IMR-90 (cell line): ENCODE data around the gene MAPKAP1. TPM values are rescaled to one million over a fixed set of nuclear protein-coding genes. Genes with fewer than 3 reads are reported as not detected.

Experiments
- ATAC-seq: fragments of 200-7000 bp; cut with Tn5 transposase; 2 replicates; pipeline ENCODE4 v1.9.1; 2020; ENCODE audit warnings: low read depth, mild to moderate bottlenecking, moderate library complexity
- BruUV-seq: library from RNA; stranded (reverse); fragments of 400-500 nt; replicated peaks from 2 replicates; lab custom pipeline; 2021; lab: Mats Ljungman, UMichigan
- CTCF ChIA-PET: fragments of 300-600 bp; formaldehyde crosslinking; extraction: SDS; loops from one replicate; lab custom pipeline; 2021; ENCODE audit warnings: antibody characterized with exemption; lab: Yijun Ruan, JAX
- POLR2A ChIA-PET: fragments of 300-600 bp; sonication (Branson Sonifier 250); formaldehyde crosslinking; loops from one replicate; lab custom pipeline; 2022; ENCODE audit warnings: antibody characterized with exemption; ENCODE audit not compliant: unreplicated experiment; lab: Charles Lee
- DNase-seq: peaks from one replicate; pipeline ENCODE4 v3.0.0; 2013
- H2AFZ ChIP-seq: replicated peaks from 2 replicates; pipeline ENCODE3; 2013; ENCODE audit warnings: low read length, mild to moderate bottlenecking; ENCODE audit not compliant: poor library complexity
- H2AK5ac ChIP-seq: 2 replicates; pipeline ENCODE4 v1.6.1; 2013; ENCODE audit warnings: low read depth, low read length, inconsistent platforms
- H2AK9ac ChIP-seq: replicated peaks from 2 replicates; pipeline ENCODE3; 2013; ENCODE audit warnings: mild to moderate bottlenecking, low read depth, low read length, moderate library complexity; ENCODE audit not compliant: poor library complexity
- H2BK120ac ChIP-seq: 2 replicates; pipeline ENCODE4 v1.6.1; 2013; ENCODE audit warnings: low read depth, low read length, inconsistent platforms
- H2BK15ac ChIP-seq: 3 replicates; pipeline ENCODE4 v1.6.1; 2013; ENCODE audit warnings: low read depth, low read length, inconsistent platforms
- H2BK20ac ChIP-seq: 2 replicates; pipeline ENCODE4 v1.6.1; 2013; ENCODE audit warnings: low read depth, mild to moderate bottlenecking, inconsistent platforms, low read length, moderate library complexity
- H2BK5ac ChIP-seq: 2 replicates; pipeline ENCODE4 v1.6.1; 2013; ENCODE audit warnings: mild to moderate bottlenecking, low read depth, low read length, inconsistent platforms; ENCODE audit not compliant: poor library complexity, severe bottlenecking
- H3K14ac ChIP-seq: replicated peaks from 2 replicates; pipeline ENCODE4 v1.6.1; 2013; ENCODE audit warnings: low read depth, low read length, inconsistent platforms
- H3K18ac ChIP-seq: 2 replicates; pipeline ENCODE4 v1.6.1; 2013; ENCODE audit warnings: low read depth, low read length, control low read depth
- H3K23ac ChIP-seq: 2 replicates; pipeline ENCODE4 v1.6.1; 2013; ENCODE audit warnings: low read depth, low read length, inconsistent platforms
- H3K27ac ChIP-seq: 2 replicates; pipeline ENCODE4 v1.5.1; 2013; ENCODE audit warnings: mild to moderate bottlenecking, control low read depth, low read length; ENCODE audit not compliant: insufficient read depth
- H3K27me3 ChIP-seq: 2 replicates; pipeline ENCODE4 v1.6.1; 2013; ENCODE audit warnings: low read length; ENCODE audit not compliant: control insufficient read depth, insufficient read depth
- H3K36me3 ChIP-seq: 2 replicates; pipeline ENCODE4 v1.6.1; 2013; ENCODE audit warnings: low read length, mixed read lengths; ENCODE audit not compliant: control insufficient read depth, insufficient read depth
- H3K4ac ChIP-seq: 2 replicates; pipeline ENCODE4 v1.6.1; 2013; ENCODE audit warnings: low read depth, low read length, inconsistent platforms
- H3K4me1 ChIP-seq: 2 replicates; pipeline ENCODE4 v1.6.1; 2013; ENCODE audit warnings: low read length, mixed read lengths; ENCODE audit not compliant: control insufficient read depth, insufficient read depth
- H3K4me2 ChIP-seq: 2 replicates; pipeline ENCODE4 v1.6.1; 2013; ENCODE audit warnings: low read depth, mild to moderate bottlenecking, control low read depth, low read length, moderate library complexity
- H3K4me3 ChIP-seq: 2 replicates; pipeline ENCODE4 v1.5.1; 2013; ENCODE audit warnings: low read depth, mild to moderate bottlenecking, control low read depth, low read length, moderate library complexity; ENCODE audit not compliant: insufficient read depth
- H3K56ac ChIP-seq: 2 replicates; pipeline ENCODE4 v1.6.1; 2013; ENCODE audit warnings: low read length, inconsistent platforms; ENCODE audit not compliant: insufficient read depth; ENCODE audit errors: extremely low read depth
- H3K79me1 ChIP-seq, 2 experiments: 2 replicates each; pipeline ENCODE4 v1.6.1; 2013; ENCODE audit warnings: low read length in 2 of 2, inconsistent platforms in 1 of 2, low read depth in 1 of 2
- H3K9ac ChIP-seq: 2 replicates; pipeline ENCODE4 v1.6.1; 2013; ENCODE audit warnings: low read depth, low read length, control low read depth
- H3K9me1 ChIP-seq: 2 replicates; pipeline ENCODE4 v1.6.1; 2013; ENCODE audit warnings: low read length, inconsistent platforms; ENCODE audit not compliant: insufficient read depth
- H3K9me3 ChIP-seq: 2 replicates; pipeline ENCODE4 v1.6.1; 2013; ENCODE audit warnings: low read length; ENCODE audit not compliant: control insufficient read depth, insufficient read depth
- H4K20me1 ChIP-seq: 2 replicates; pipeline ENCODE4 v1.6.1; 2013; ENCODE audit warnings: low read length, inconsistent platforms; ENCODE audit not compliant: insufficient read depth
- H4K5ac ChIP-seq: 2 replicates; pipeline ENCODE4 v1.6.1; 2013; ENCODE audit warnings: mild to moderate bottlenecking, low read depth, low read length, control low read depth
- H4K8ac ChIP-seq, 2 experiments: 2 replicates each; pipeline ENCODE4 v1.6.1; 2013; ENCODE audit warnings: low read depth in 2 of 2, low read length in 2 of 2, control low read depth in 1 of 2, inconsistent platforms in 1 of 2
- H4K91ac ChIP-seq: 2 replicates; pipeline ENCODE4 v1.6.1; 2013; ENCODE audit warnings: low read depth, low read length, inconsistent platforms; ENCODE audit not compliant: insufficient read depth
- BHLHE40 ChIP-seq: fragments of 150-350 bp; IDR thresholded peaks from 2 replicates; pipeline ENCODE4 v1.6.1; 2016; ENCODE audit warnings: mild to moderate bottlenecking, low read depth, low read length
- CEBPB ChIP-seq: IDR thresholded peaks from 2 replicates; pipeline ENCODE4 v1.6.1; 2012; ENCODE audit warnings: low read depth, low read length, improper control_type of control experiment
- CHD1 ChIP-seq: IDR thresholded peaks from 2 replicates; pipeline ENCODE4 v1.6.1; 2012; ENCODE audit warnings: low read depth, low read length, improper control_type of control experiment
- ELK1 ChIP-seq: fragments of 150-350 bp; IDR thresholded peaks from 2 replicates; pipeline ENCODE4 v1.6.1; 2016; ENCODE audit warnings: low read depth, mild to moderate bottlenecking, low read length, moderate library complexity, borderline replicate concordance
- FOS ChIP-seq: fragments of 150-350 bp; IDR thresholded peaks from 2 replicates; pipeline ENCODE4 v1.6.1; 2016; ENCODE audit warnings: low read depth, low read length
- MAFK ChIP-seq: IDR thresholded peaks from 2 replicates; pipeline ENCODE4 v1.6.1; 2012; ENCODE audit warnings: low read depth, low read length, improper control_type of control experiment
- MAZ ChIP-seq: IDR thresholded peaks from 2 replicates; pipeline ENCODE4 v1.6.1; 2012; ENCODE audit warnings: low read depth, mild to moderate bottlenecking, low read length, improper control_type of control experiment, moderate library complexity, borderline replicate concordance
- MXI1 ChIP-seq: IDR thresholded peaks from 2 replicates; pipeline ENCODE4 v1.6.1; 2012; ENCODE audit warnings: low read depth, mild to moderate bottlenecking, low read length, moderate library complexity, borderline replicate concordance
- POLR2A ChIP-seq: IDR thresholded peaks from 2 replicates; pipeline ENCODE4 v1.6.1; 2012; ENCODE audit warnings: mild to moderate bottlenecking, low read depth, low read length
- RAD21 ChIP-seq: IDR thresholded peaks from 2 replicates; pipeline ENCODE4 v1.6.1; 2012; ENCODE audit warnings: low read length, improper control_type of control experiment
- RCOR1 ChIP-seq: IDR thresholded peaks from 2 replicates; pipeline ENCODE4 v1.6.1; 2012; ENCODE audit warnings: mild to moderate bottlenecking, low read length, improper control_type of control experiment; ENCODE audit not compliant: insufficient replicate concordance
- RFX5 ChIP-seq: IDR thresholded peaks from 2 replicates; pipeline ENCODE4 v1.8.0; 2012; ENCODE audit warnings: low read depth, mild to moderate bottlenecking, low read length, moderate library complexity
- SMC3 ChIP-seq: fragments of 150-350 bp; IDR thresholded peaks from 2 replicates; pipeline ENCODE4 v1.6.1; 2016; ENCODE audit warnings: low read depth, mild to moderate bottlenecking, antibody characterized with exemption, low read length, moderate library complexity
- WGBS, 2 experiments: methylation state at CpG; one replicate each; pipeline versions ENCODE4 v1.1.5 to v1.1.7; 2013; ENCODE audit warnings: missing lambda C conversion rate in 2 of 2; ENCODE audit not compliant: insufficient read length in 1 of 2; ENCODE audit errors: extremely low coverage in 2 of 2; 5-methylcytosine and 5-hydroxymethylcytosine counted together
- dilution Hi-C: fragments of 300-500 bp; cut with HindIII; formaldehyde crosslinking; loops from one replicate; pipeline ENCODE4 v1.14.3; 2018; ENCODE audit warnings: low sequenced_read_pairs; ENCODE audit not compliant: unreplicated experiment
- in situ Hi-C: fragments of 300-500 bp; cut with MboI; formaldehyde crosslinking; loops from 3 replicates; pipeline ENCODE4 v1.14.3; 2019; ENCODE audit warnings: low sequenced_read_pairs, inconsistent platforms, mixed read lengths
- intact Hi-C: fragments of 100-400 bp; cut with micrococcal nuclease; formaldehyde crosslinking; loops from 2 replicates; pipeline ENCODE4 v1.10.0; 2022
- polyA plus RNA-seq, 3 experiments: library from polyadenylated mRNA; depleted of rRNA; stranded (reverse); fragments of >200 nt; gene quantifications; 2 replicates each; pipeline ENCODE4 v1.2.3, GENCODE V29; 2012; ENCODE audit warnings: low replicate concordance in 1 of 3
- total RNA-seq: library from RNA; depleted of rRNA; stranded (reverse); fragments of >200 nt; gene quantifications from 2 replicates; pipeline ENCODE4 v1.2.3, GENCODE V29; 2012
- TF ChIP-seq, protein P1 (sequence below): fragments of 150-350 bp; IDR thresholded peaks from 2 replicates; pipeline ENCODE4 v1.6.1; 2017; ENCODE audit warnings: mild to moderate bottlenecking, antibody characterized with exemption, low read length, low read depth
- TF ChIP-seq, protein P2 (sequence below): conservative IDR thresholded peaks from 2 replicates; pipeline ENCODE4 v1.5.1; 2012; ENCODE audit warnings: mild to moderate bottlenecking, low read depth, low read length, improper control_type of control experiment

The MAPKAP1 gene
- total and polyA plus RNA-seq, 2 of the 4 experiments (the other 2 are of a cell fraction) = 87.2 to 158 TPM

GRCh38 chr9:125707472-125707804, 430 bp upstream of the MAPKAP1 start:
- peak; percentile 7 for ATAC-seq
- no TSS peak for BruUV-seq
- in situ Hi-C loops = no loop called here

More at GRCh38 chr9:125707472-125707804, 430 bp upstream of the MAPKAP1 start:
- peak overlapping the region; percentile 86 for H2BK120ac ChIP-seq
- CTCF ChIA-PET = no interaction called here
- peak overlapping the region; percentile 63; the same call in 1 of the 3 replicates for H2BK15ac ChIP-seq
- intact Hi-C loops = loop anchor here (5.0 kb wide), 1 partner anchor 300 kb away; no protein-coding TSS in a partner anchor
- H2AFZ ChIP-seq = peak overlapping the region; percentile 88
- H3K27ac ChIP-seq = peak overlapping the region; percentile 88
- peak overlapping the region; percentile 86 for H2AK5ac ChIP-seq
- H3K9me1 ChIP-seq = peaks cover 16% of the 10 kb centered on the region
- H3K4me2 ChIP-seq = peak overlapping the region; percentile 87
- H2BK5ac ChIP-seq = peak overlapping the region; percentile 78
- H2BK20ac ChIP-seq = peak overlapping the region; percentile 31
- H3K79me1 ChIP-seq = peaks cover 13 to 40% of the 10 kb centered on the region in 2 experiments
- H3K4me3 ChIP-seq = peak overlapping the region; percentile 21; the same call in 1 of the 2 replicates
- peak overlapping the region; percentile 83 for H3K56ac ChIP-seq
- dilution Hi-C loops = no loop called here
- H4K91ac ChIP-seq = peak overlapping the region; percentile 95
- H3K18ac ChIP-seq = peak overlapping the region; percentile 91
- TF ChIP-seq, protein P1, sequence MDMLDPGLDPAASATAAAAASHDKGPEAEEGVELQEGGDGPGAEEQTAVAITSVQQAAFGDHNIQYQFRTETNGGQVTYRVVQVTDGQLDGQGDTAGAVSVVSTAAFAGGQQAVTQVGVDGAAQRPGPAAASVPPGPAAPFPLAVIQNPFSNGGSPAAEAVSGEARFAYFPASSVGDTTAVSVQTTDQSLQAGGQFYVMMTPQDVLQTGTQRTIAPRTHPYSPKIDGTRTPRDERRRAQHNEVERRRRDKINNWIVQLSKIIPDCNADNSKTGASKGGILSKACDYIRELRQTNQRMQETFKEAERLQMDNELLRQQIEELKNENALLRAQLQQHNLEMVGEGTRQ = no peak
- TF ChIP-seq MAZ = no peak
- no peak for TF ChIP-seq RFX5
- TF ChIP-seq CEBPB = no peak
- TF ChIP-seq MAFK = no peak
- no peak for TF ChIP-seq ELK1
- no peak for TF ChIP-seq BHLHE40
- TF ChIP-seq RAD21 = no peak
- no peak for TF ChIP-seq FOS
- no peak for TF ChIP-seq SMC3
- no peak for TF ChIP-seq MXI1
- TF ChIP-seq POLR2A = no peak
- TF ChIP-seq CHD1 = no peak
- TF ChIP-seq, protein P2, sequence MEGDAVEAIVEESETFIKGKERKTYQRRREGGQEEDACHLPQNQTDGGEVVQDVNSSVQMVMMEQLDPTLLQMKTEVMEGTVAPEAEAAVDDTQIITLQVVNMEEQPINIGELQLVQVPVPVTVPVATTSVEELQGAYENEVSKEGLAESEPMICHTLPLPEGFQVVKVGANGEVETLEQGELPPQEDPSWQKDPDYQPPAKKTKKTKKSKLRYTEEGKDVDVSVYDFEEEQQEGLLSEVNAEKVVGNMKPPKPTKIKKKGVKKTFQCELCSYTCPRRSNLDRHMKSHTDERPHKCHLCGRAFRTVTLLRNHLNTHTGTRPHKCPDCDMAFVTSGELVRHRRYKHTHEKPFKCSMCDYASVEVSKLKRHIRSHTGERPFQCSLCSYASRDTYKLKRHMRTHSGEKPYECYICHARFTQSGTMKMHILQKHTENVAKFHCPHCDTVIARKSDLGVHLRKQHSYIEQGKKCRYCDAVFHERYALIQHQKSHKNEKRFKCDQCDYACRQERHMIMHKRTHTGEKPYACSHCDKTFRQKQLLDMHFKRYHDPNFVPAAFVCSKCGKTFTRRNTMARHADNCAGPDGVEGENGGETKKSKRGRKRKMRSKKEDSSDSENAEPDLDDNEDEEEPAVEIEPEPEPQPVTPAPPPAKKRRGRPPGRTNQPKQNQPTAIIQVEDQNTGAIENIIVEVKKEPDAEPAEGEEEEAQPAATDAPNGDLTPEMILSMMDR = no peak
- no peak for TF ChIP-seq RCOR1
- H3K4me1 ChIP-seq = peaks cover 5% of the 10 kb centered on the region
- H4K5ac ChIP-seq = peak overlapping the region; percentile 99
- H4K8ac ChIP-seq = peak overlapping the region; percentile 99 to 100
- peak overlapping the region; percentile 92 for H3K9ac ChIP-seq
- H3K9me3 ChIP-seq = no peaks in the 10 kb centered on the region
- H4K20me1 ChIP-seq = peaks cover 11% of the 10 kb centered on the region; the same call in 1 of the 2 replicates
- POLR2A ChIA-PET = interaction anchor here (1.1 kb wide), 1 partner anchor 9 kb away, joined by 3 read pairs; no protein-coding TSS in a partner anchor
- peak overlapping the region; percentile 53 for H2AK9ac ChIP-seq
- H3K14ac ChIP-seq = peak overlapping the region; percentile 100
- 0 out of 2 replicates have a peak, but pooled peaks cover 1% of the 10 kb centered on the region for H3K36me3 ChIP-seq
- H3K23ac ChIP-seq = peak overlapping the region; percentile 89
- H3K4ac ChIP-seq = peak overlapping the region; percentile 93
- no peaks in the 10 kb centered on the region for H3K27me3 ChIP-seq
- WGBS, 2 experiments = no CpG with 5 or more reads among the region's 4 CpGs
- DNase-seq = no peak
